ENCODE data around the gene PCNX2.

The PCNX2 gene

GRCh38 chr1:233337505-233337904 lies 42.0 kb upstream of the PCNX2 start:
- DNase-seq (ENCODE audit: low read depth) = no peak
- no peak for TF ChIP-seq CTCF (conservative IDR thresholded peaks at IDR 0.05; ENCODE audit: low read length)
- no peak overlapping the region for H3K4me3 ChIP-seq (ENCODE audit: low read length)

GRCh38 chr1:233336554-233337456 lies 41.3 kb upstream of the PCNX2 start:
- no peak overlapping the region for H3K4me3 ChIP-seq (ENCODE audit: low read length)
- TF ChIP-seq CTCF (conservative IDR thresholded peaks at IDR 0.05; ENCODE audit: low read length) = no peak
- DNase-seq (ENCODE audit: low read depth) = no peak

GRCh38 chr1:233334092-233334491 lies 38.6 kb upstream of the PCNX2 start:
- DNase-seq (ENCODE audit: low read depth) = no peak

GRCh38 chr1:233333086-233333485 lies 37.6 kb upstream of the PCNX2 start:
- no peak for TF ChIP-seq CTCF (conservative IDR thresholded peaks at IDR 0.05; ENCODE audit: low read length)
- DNase-seq (ENCODE audit: low read depth) = no peak

More at GRCh38 chr1:233334092-233334491, 38.6 kb upstream of the PCNX2 start:
- no peak overlapping the region for H3K4me3 ChIP-seq (ENCODE audit: low read length)
- no peak for TF ChIP-seq CTCF (conservative IDR thresholded peaks at IDR 0.05; ENCODE audit: low read length)

GRCh38 chr1:233331676-233332519 lies 36.4 kb upstream of the PCNX2 start:
- no peak overlapping the region for H3K4me3 ChIP-seq (ENCODE audit: low read length)
- no peak for DNase-seq (ENCODE audit: low read depth)
- no peak for TF ChIP-seq CTCF (conservative IDR thresholded peaks at IDR 0.05; ENCODE audit: low read length)

More at GRCh38 chr1:233333086-233333485, 37.6 kb upstream of the PCNX2 start:
- no peak overlapping the region for H3K4me3 ChIP-seq (ENCODE audit: low read length)

GRCh38 chr1:233328142-233328921 lies 32.8 kb upstream of the PCNX2 start:
- peak overlapping the region; percentile 37 for H3K4me3 ChIP-seq (ENCODE audit: low read length)
- TF ChIP-seq CTCF (conservative IDR thresholded peaks at IDR 0.05; ENCODE audit: low read length) = no peak
- no peak for DNase-seq (ENCODE audit: low read depth)

Measured in AG10803 (cell line).